GM12891 (cell line): ENCODE data around the gene UGT1A4.

ENCODE experiments used
- DNase-seq: peaks from one replicate; pipeline ENCODE4 v3.0.0; 2011; ENCODE audit warnings: low spot score; ENCODE audit not compliant: insufficient read length
- FAIRE-seq: peaks from 2 replicates; lab custom pipeline; 2011; peaks lifted over from hg19 to GRCh38; lab: Jason Lieb, UNC
- PAX5 ChIP-seq: IDR thresholded peaks from 2 replicates; pipeline ENCODE4 v1.6.1; 2011; ENCODE audit warnings: low read length, moderate library complexity, mild to moderate bottlenecking; ENCODE audit not compliant: insufficient read depth, severe bottlenecking
- POLR2A ChIP-seq: IDR thresholded peaks from 2 replicates; pipeline ENCODE4 v1.6.1; 2011; ENCODE audit warnings: low read depth, low read length, control low read depth
- POLR2AphosphoS5 ChIP-seq: IDR thresholded peaks from 2 replicates; pipeline ENCODE4 v1.6.1; 2011; ENCODE audit warnings: low read depth, low read length, control low read depth
- POU2F2 ChIP-seq: IDR thresholded peaks from 2 replicates; pipeline ENCODE4 v1.6.1; 2011; ENCODE audit warnings: low read depth, mild to moderate bottlenecking, control low read depth, low read length, moderate library complexity
- SPI1 ChIP-seq: IDR thresholded peaks from 2 replicates; pipeline ENCODE4 v1.6.1; 2011; ENCODE audit warnings: low read depth, low read length, control low read depth
- TAF1 ChIP-seq: IDR thresholded peaks from 2 replicates; pipeline ENCODE4 v1.6.1; 2011; ENCODE audit warnings: low read depth, low read length, control low read depth

The UGT1A4 gene

GRCh38 chr2:233817361-233817911, 98.9 kb downstream of the UGT1A4 start:
- TF ChIP-seq POLR2A (no peak), POU2F2 (no peak), SPI1 (no peak)
- no peak for FAIRE-seq
- no peak for DNase-seq

- no peak for DNase-seq
- TF ChIP-seq PAX5 (no peak), POU2F2 (no peak), POLR2AphosphoS5 (no peak), TAF1 (no peak), SPI1 (no peak), POLR2A (no peak)
- FAIRE-seq, result no peak
Observed at GRCh38 chr2:233817995-233818638, 99.6 kb downstream of the UGT1A4 start.

- FAIRE-seq, result no peak
- TF ChIP-seq TAF1, result no peak
- TF ChIP-seq POU2F2, result no peak
- TF ChIP-seq SPI1, result no peak
- TF ChIP-seq POLR2A, result no peak
- no peak for TF ChIP-seq POLR2AphosphoS5
- TF ChIP-seq PAX5, result no peak
- DNase-seq, result no peak
Observed at GRCh38 chr2:233818639-233819621, 100.4 kb downstream of the UGT1A4 start.

GRCh38 chr2:233819884-233820773, 101.6 kb downstream of the UGT1A4 start:
- FAIRE-seq (no peak), DNase-seq (no peak)
- TF ChIP-seq TAF1 (no peak), POU2F2 (no peak), SPI1 (no peak), POLR2AphosphoS5 (no peak), PAX5 (no peak), POLR2A (no peak)

GRCh38 chr2:233820774-233821105, 102.2 kb downstream of the UGT1A4 start:
- no peak for DNase-seq
- no peak for FAIRE-seq
- TF ChIP-seq TAF1 (no peak), PAX5 (no peak), POLR2A (no peak)

- FAIRE-seq, result no peak
- no peak for DNase-seq
- no peak for TF ChIP-seq POLR2A
- no peak for TF ChIP-seq TAF1
Observed at GRCh38 chr2:233821196-233821595, 102.7 kb downstream of the UGT1A4 start.

- DNase-seq (no peak), FAIRE-seq (no peak)
- TF ChIP-seq PAX5, result no peak
- TF ChIP-seq TAF1, result no peak
- TF ChIP-seq POLR2AphosphoS5, result no peak
- TF ChIP-seq SPI1, result no peak
- TF ChIP-seq POU2F2, result no peak
- TF ChIP-seq POLR2A, result no peak
Observed at GRCh38 chr2:233821709-233822100, 103.2 kb downstream of the UGT1A4 start.

GRCh38 chr2:233822101-233822771, 103.7 kb downstream of the UGT1A4 start:
- TF ChIP-seq SPI1 (no peak), POU2F2 (no peak), POLR2A (no peak), PAX5 (no peak), TAF1 (no peak), POLR2AphosphoS5 (no peak)
- no peak for FAIRE-seq
- DNase-seq, result no peak
